ENCODE measurements around the gene XRCC3. TPM values are rescaled to one million over a fixed set of nuclear protein-coding genes. Genes with fewer than 3 reads are reported as not detected.
A peak's percentile ranks its signal among the peaks of the same experiment; 100 is the strongest.

XRCC3 gene
- 5.7 and 9.0 TPM in 2 replicates for total RNA-seq

DNA sequence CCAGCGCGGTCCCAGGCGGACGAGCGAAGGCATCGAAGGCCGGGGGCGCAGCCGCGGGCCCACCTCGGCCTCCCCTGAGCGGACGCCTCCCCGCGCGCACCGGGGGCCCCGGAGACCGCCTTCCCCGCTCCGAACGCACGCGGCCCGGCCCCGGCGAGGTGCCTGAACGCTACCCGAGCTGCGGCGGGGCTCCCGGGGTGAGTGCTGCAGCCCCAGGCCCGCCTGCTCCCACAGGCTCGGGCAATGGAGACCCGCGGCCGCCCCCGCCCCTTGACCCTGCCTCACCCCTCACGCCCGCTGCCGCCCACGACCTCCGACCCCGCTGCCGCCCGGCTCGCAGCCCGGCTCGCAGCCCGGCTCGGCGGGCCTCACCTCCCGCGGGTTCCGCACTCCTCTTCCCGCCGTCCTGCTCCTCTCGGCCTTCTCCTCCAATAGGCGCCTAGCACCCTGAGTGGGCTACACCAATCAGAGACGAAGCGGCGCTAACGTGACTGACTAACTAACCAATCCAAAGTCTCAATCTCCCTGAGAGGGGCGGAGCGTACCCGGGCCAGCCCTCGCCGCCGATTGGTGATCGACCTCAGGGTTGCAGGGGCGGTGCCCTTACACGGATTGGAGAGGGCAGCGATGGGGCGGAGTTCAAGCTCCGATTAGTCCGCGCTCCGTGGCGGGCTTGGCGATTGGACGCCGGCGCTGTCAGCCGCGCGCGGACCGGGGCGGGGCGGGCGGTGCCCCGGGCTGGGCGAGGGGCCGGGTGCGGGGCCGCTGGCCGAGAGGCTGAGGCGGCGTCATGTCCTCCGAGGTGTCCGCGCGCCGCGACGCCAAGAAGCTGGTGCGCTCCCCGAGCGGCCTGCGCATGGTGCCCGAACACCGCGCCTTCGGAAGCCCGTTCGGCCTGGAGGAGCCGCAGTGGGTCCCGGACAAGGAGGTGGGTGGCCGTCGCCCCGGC, at the start of gene XRCC3, which contains the start of gene ZFYVE21:
TSS of gene XRCC3 (minus strand) at position 400 of the 949 bp plus-strand sequence. CDS start 4,364 bp downstream, outside the sequence.
TSS of gene ZFYVE21 (plus strand) at position 759 of the 949 bp plus-strand sequence. CDS start at position 791, 32 bp downstream.
- DNase-seq (ENCODE audit: low read depth): peak; percentile 96

DNA sequence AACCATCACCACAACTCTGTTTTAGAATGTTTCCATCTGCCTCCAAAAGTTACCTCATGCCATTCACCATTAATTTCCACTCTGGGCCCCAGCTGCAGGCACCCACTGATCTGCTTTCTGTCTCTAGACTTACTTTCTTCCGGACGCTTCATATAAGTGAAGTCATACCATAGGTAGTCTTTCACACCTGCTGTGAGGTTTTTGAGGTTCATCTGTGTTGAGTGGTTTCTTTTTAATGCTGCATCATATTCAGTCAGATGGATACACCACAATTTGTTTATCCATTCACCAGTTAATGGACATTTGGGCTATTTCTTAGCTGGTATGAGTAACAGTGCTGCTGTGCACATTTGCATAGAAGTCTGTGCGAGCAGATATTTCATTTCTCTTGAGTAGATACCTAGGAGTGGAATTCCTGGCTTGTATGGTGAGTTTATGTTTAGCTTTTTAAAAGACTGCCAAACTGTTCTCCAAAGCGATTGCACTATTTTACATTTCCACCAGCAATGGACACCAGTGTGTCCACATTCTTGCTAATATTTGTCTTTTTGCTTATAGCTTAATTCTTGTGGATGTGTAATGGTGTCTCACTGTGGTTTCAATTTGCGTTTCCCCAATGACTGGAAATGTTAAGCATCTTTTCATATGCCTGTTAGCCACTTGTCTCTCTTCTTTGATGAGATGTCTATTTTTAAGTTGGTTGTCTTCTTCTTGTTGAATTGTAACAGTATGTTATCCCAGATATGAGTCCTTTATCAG, 48.7 kb upstream of the XRCC3 start:
- DNase-seq (ENCODE audit: low read depth): no peak

DNA sequence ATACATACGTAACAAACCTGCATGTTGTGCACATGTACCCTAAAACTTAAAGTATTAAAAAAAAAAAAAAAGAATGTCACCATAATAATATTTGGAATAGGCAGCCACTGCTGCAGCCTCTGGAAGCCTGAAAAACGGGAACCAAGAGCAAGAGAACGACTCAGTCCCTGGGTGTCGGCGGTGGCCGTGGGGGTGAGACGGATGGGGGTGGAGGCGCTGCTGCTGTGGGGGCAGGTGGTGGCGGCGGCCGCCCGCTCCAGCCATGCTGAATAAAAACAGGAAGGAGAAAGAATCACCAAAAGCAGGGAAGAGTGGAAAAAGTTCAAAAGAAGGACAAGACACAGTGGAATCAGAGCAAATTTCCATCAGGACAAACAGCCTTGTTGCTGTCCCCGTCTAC, 47.3 kb upstream of the XRCC3 start:
- DNase-seq (ENCODE audit: low read depth): no peak

DNA sequence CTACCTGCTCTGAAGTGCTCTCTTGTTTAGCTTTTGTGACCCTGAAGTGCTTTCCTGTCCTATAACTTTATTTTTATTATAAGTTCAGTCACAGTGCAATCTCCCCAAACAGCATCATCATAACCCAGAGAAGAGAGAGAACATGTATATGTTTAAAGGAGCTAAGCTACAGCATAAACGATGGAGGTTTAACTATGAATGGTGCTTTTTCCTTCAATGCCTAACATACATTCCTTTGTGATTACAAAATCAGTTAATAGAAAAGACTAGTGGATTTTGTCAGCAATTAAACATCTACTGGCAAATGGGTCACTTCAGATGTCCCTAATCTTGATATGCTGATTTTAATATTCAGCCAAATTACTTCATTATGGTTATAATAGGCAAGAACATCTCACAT, 46.8 kb upstream of the XRCC3 start:
- peak; percentile 29 for DNase-seq (ENCODE audit: low read depth)

DNA sequence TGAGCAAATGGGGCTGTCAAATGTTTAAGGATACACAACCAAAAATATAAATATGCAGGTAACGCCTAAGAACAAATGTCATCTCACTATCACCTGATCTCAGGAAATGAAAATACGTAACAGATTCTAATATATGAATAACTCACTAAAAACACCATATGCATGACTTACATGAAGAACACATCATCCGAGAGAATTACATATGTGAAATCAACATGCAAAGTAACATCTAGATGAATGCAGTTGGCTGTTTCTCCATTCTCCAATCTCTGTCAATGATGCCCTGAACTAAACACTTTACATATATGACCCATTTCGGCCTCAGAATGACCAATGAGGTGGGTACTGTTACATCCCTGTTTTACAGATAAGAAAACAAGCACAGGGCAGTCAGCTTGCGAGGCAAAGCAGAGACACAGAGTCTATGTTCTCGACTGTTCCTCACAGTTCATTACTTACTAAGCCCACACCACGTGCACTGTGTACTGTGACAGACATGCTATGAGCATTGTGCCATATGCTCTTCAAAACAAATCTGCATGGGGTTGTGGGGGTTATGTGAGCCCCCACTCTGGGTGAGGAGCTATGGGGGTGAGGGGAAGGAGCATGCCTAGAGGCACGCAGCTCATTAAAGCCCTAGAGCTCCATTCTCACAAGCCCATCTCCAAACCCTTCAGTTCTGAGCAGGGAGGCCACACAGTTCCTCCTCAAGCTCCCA, 43.0 kb upstream of the XRCC3 start:
- no peak for DNase-seq (ENCODE audit: low read depth)

DNA sequence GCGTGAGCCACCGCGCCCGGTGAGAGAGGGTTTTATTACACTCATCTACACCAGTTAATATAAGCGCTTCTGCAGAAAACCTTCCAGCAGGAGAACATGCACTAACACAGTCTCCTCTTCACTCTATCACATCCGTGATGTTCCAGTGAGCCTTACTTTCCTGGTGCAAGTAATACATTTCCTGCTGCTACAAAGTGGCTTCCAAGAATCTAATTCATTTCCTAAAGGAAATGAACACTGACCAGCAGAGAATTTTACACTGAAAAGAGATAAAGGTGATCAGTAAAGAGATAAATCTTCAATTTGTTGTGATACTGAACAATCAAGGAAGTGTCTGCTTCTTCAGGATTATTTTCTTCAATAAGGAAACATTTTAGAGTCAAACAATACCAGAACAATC, 39.8 kb upstream of the XRCC3 start:
- DNase-seq (ENCODE audit: low read depth): no peak

DNA sequence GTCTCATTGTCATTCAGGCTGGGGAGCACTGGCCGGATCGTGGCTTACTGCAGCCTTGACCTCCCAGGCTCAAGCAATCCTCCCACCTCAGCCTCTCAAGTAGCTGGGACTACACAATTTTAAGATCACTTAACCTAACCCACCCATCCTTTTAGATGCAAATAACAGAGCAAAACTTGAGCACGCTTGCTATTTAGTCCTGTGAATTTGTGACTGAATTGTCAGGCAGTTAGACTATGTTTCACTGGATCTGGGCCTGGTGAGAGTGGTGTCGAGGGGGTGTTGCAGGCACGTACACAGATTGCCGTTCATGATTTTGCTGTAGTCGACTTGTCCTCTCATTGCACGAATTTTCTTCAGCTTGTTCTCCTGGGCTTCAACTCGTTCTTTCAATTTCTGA, 38.5 kb upstream of the XRCC3 start:
- no peak for DNase-seq (ENCODE audit: low read depth)

DNA sequence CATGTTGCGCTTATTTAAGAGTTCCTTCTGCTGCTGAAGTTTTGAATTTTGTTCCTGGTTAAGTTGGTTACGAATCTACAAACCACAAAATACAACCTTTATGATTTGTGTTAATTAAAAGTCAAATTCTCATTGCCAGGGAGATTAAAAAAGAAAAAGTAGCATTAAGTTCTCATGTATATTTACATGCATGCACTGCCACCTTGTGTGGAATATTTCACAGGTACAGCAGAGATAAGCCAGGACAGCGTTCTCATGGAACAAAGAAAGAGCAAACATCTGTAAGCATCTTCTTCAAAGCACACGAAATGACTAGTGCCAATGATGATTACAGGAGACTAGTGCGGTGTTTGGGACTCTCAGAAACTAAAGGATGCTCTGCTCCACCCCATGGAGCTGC, 34.6 kb upstream of the XRCC3 start:
- DNase-seq (ENCODE audit: low read depth): no peak

DNA sequence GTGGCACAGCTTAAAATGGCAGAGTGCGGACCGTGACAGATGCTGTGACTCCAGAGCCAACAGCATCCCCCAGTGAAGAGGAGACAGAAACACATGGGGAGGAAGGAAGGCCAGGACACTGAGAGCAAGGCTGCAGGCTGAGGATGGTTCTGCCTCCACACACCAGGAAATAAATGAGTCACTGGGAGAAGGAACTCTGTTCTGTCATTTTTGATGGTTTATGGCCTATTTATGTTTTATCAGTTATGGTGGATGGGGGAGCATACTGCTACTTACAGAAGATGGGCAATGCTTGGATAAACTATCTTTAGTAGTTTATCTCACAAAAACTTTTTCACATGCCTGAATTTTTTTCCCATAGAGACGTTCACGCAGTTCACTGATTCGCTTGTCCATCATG, 34.2 kb upstream of the XRCC3 start:
- DNase-seq (ENCODE audit: low read depth): no peak

DNA sequence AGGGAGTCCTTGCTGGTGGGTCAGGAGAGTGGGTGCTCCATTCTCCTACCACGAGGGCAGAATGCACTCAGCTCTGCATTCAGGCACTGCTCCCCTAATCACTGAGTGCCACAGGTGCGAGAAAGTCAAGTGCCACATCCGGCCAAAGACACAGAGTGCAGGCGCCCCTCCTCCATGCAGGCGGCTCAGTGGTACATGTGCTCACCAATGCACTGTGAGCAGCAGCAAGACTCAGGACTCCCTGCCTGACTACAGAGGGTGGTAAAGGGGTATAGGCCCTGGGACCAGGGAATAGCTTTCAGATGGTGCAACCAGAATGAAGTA, 33.2 kb upstream of the XRCC3 start:
- DNase-seq (ENCODE audit: low read depth): no peak

DNA sequence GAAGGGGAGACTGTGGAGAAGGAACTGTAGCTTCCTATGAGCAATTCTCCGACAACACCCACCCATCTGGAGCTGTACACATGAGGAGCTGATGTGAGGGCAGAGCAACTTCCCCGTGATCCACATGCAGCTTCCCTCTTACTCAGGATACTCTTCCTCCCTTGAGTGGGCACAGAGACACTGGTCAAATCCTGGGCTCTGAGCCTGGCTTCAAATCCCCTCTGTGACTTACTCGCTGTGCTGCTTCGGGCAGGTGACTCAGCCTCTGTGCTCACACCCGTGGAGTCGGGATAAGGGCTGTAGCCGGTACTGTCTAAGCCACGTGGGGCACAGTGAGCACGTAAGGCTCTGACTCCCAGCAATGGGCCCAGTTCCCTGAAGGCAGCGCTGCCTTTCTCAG, 31.4 kb upstream of the XRCC3 start:
- DNase-seq (ENCODE audit: low read depth): peak; percentile 44

DNA sequence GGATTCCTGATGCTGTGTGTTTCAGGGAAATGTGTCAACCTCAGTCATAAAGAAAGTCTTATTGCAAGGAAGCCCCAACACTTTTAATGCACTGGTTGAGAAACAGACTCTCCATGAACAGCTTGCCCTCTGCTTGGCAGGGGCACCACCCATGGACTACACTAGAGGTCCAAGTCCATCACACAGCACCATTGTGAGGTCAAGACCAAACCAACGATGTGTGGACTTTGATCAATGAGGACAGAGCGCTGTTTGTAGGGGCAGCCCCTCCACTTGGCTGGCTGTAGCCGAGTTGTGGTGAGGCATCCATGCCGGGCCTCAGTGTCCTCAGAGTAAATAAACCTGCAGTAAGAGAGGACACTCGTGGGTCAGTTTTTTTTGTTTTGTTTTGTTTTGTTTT, 30.2 kb upstream of the XRCC3 start:
- DNase-seq (ENCODE audit: low read depth): no peak

DNA sequence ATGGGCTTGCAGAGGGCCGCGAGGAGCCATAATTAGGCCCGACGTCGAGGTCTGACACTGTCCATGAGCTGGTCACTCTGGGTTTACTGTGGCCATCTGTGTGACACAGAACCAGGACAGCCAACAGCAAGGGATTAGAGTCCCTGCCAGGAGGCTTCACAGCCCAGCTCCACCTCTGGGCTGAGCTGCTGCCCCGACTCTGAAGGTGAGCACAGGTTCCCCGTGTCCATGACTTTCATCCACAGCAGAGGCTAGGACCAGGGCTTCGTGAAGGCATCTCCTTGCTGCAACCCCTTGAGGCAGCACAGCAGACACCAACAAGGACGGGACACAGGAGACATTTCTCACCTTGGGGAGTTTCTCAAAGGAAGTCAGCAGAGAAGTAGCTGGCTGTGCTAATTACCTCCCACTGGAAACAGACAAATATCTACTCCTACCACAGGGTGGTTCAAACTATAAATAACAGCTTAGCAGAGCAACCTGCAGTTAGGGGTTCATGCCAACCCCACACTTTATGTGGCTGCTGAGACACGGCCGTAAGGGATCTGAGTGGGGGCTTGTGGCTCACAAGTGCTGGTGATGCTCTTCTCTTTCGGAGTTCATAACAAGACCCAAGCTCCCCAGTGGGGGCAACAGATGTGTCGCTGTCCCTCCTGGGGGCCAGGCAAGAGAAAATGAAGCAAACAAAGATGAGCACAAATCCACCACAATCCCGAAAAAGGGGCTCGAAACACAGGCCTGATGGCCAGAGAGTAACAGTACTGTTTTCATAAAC, 29.6 kb upstream of the XRCC3 start:
- DNase-seq (ENCODE audit: low read depth): no peak

DNA sequence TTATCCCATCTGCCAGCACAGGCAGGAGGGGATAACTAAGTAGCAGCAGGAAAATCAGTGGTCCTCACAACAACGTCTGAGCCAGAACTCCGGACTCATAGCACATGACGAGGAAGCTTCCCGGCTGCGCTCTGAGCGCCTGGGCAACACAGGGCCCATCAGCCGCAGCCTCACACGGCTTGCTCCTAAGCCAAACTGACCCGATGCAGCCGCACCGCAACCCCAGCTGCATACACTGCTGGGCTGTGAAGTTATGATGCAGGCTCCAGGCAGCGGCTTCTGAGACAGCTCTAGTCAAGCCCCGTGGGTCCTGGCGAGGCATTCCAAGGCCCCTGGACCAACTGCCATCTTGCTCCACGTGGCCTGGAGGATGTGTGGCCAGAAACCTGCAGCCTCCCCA, 28.4 kb upstream of the XRCC3 start:
- no peak for DNase-seq (ENCODE audit: low read depth)

DNA sequence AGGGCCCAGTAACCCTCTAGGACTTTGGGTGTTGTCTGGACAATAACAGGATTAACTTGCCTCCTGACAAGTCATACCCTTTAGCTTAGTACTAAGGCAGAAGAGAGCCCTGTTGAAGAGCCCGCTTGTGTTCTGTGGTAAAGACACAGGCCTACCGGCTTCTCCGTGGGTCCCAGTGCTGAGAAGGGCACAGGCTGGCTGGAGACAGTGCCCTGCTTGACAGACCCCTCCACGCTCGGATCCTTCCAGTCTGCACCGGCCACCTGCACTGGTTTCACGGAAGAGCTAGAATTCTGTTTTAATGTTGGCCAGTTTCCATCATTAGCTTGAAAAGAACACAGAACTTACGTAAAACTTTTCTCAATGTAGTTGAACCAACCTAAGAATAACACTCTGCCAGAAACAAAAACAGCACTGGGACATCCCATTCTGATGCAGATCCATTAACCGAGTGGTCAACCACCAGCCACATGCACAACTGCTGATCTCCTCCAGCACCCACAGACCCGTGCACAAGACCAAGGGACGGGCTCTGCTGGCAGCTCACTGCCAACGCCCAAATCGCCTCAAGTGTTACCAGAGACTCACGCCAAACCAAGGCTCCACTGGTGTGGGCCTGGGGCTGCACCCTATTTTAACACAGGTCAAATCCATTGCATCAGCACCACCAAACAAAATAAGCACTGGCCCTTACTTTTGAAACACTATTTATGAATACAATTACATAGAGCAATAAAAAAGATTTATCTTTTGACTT, 27.4 kb upstream of the XRCC3 start:
- no peak for DNase-seq (ENCODE audit: low read depth)

DNA sequence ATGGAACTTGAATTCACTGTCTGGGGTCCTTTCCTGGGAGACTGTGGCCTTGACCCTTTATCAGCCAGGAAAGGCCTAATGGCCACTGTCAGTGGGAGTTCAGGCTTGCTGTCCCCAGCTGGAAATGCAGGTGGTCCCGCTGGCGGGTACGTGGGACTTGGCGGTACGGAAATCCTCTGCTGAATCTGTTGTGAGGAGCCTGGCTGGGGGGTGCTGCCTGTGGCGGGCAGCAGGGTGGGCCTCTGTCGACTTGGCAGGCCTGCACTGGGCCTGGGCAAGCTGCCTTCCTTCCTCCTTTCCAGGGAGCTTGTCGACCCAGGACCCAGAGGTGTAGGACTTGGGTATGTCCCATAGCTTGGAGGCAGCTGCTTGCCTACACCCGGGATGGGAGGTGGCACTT, 26.6 kb upstream of the XRCC3 start:
- no peak for DNase-seq (ENCODE audit: low read depth)

DNA sequence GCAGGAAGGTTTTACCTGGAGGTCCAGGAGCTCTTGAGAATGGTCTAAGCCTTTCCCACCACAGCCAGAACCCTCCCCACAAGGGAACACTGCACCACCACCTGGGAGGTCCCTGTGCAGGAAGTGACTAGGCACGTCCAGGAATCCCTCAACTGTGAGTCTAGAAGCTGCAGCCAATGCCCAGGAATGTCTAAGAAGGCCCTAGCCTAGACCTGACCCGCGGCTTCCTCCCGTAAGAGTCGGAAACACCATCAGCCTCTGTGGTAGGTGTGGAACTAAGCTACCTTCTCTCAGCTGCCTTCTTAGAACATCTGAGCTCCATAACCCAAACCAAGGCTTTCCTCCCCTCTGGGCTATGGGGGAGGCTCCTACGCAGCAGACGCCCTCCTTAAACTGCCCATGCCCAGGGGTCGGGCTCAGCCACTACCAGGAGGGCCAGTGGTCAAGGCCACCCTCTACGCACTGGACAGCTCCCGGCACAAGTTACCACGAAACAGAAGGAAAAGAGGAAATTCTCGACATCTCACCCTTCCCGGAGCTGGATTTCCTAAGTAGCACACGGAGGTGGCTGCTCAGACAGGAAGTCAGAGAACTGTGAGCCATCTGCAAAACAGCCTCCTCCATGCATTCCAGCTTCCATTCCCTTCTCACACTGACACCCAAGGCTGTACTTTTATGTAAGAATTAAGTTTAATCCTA, 25.9 kb upstream of the XRCC3 start:
- no peak for DNase-seq (ENCODE audit: low read depth)

DNA sequence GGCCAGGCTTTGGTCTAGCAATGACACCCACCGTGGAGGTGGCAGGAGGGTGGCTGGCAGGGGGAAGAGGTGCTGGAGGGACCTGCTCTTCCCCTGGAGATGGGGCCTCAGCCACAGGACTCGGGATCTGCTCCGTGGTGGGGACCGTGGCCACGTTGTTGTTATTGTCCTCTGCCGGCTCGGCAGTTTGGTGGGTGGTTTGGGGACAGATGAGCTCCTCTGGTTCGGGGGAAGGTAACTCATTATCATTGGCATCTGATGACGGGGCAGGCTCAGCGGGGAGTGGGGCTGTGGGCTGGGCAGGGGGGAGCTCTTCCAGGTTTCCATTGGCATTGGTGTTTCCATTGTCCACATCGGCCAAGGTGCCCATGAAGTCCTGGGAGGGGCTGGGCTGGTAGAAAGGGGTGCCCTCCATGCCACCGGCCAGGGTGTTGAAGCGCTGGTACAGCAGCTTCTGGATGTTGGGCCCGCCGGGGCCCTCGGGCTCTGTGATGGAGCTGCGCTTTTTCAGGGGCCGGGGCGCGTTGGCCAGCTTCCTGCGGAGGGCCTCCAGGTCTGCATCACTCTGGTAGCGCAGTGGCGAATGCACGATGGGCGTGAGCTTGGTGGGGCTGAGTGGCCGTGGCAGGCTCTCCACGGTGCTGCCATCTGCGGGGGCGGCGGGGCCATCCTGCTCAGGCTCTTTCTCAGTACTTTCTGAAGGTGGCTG, 24.7 kb upstream of the XRCC3 start:
- no peak for DNase-seq (ENCODE audit: low read depth)

DNA sequence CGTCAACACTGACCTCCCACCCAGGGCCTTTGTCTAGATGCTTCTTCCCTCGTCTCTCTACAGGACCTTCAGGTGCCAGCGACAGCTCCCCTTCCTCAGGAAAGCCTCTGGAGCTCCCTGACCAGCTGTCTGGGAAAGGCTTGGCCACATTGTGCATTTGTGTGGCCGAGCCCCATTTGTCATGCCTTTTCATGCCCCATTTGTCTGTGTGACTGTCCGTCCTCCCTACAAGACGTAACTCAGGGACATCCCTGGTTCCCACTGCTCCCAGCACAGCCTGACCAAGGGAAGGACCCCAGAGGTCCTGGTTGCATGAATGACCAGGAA, 24.2 kb upstream of the XRCC3 start:
- DNase-seq (ENCODE audit: low read depth): no peak
